Thoracic aorta (tissue), 2 donors: ENCODE data around the gene IGFL4. TPM values are rescaled to one million over a fixed set of nuclear protein-coding genes. Genes with fewer than 3 reads are reported as not detected.

Source experiments
- ATAC-seq: fragments of 150-250 bp; one replicate; pipeline ENCODE4 v1.8.0; 2017; ENCODE audit warnings: low read depth; ENCODE audit not compliant: insufficient number of reproducible peaks, low FRiP score
- DNase-seq: peaks from one replicate; pipeline ENCODE4 v3.0.0-alpha.2; 2020; ENCODE audit warnings: low spot score
- H3K27ac ChIP-seq, 2 donors: fragments of 200-600 bp; sonication (generic); 1 replicate in 1 of 2; 2 replicates in 1 of 2; pipeline ENCODE4 v1.5.1; 2016; ENCODE audit warnings: mild to moderate bottlenecking in 2 of 2, moderate library complexity in 2 of 2
- H3K27me3 ChIP-seq: fragments of 200-600 bp; sonication (generic); replicated peaks from 2 replicates; pipeline ENCODE4 v1.6.0; 2016; ENCODE audit warnings: mild to moderate bottlenecking; ENCODE audit not compliant: insufficient read depth
- H3K36me3 ChIP-seq: fragments of 200-600 bp; sonication (generic); one replicate; pipeline ENCODE4 v1.5.1; 2016
- H3K4me1 ChIP-seq, 2 donors: fragments of 200-600 bp; sonication (generic); 1 replicate in 1 of 2; 2 replicates in 1 of 2; pipeline versions ENCODE4 v1.5.1 to v1.6.0; 2016; ENCODE audit warnings: low read depth in 2 of 2, mild to moderate bottlenecking in 1 of 2; ENCODE audit not compliant: control insufficient read depth in 1 of 2
- H3K4me3 ChIP-seq: fragments of 200-600 bp; sonication (generic); 2 replicates; pipeline ENCODE4 v1.5.1; 2016; ENCODE audit warnings: mild to moderate bottlenecking
- H3K9me3 ChIP-seq: fragments of 200-600 bp; sonication (generic); 2 replicates; pipeline ENCODE4 v1.5.1; 2016
- CTCF ChIP-seq: fragments of 200-600 bp; sonication (generic); IDR thresholded peaks from one replicate; pipeline ENCODE4 v1.5.1; 2019; ENCODE audit warnings: antibody characterized with exemption
- total RNA-seq, 2 donors: library from RNA; depleted of rRNA; stranded (reverse); fragments of >200 nt; gene quantifications; one replicate each; pipeline versions ENCODE4 v1.1.0 to v1.2.3, GENCODE V29; 2016

The IGFL4 gene
- total RNA-seq, 2 donors from 2014 or later = not detected

DNA sequence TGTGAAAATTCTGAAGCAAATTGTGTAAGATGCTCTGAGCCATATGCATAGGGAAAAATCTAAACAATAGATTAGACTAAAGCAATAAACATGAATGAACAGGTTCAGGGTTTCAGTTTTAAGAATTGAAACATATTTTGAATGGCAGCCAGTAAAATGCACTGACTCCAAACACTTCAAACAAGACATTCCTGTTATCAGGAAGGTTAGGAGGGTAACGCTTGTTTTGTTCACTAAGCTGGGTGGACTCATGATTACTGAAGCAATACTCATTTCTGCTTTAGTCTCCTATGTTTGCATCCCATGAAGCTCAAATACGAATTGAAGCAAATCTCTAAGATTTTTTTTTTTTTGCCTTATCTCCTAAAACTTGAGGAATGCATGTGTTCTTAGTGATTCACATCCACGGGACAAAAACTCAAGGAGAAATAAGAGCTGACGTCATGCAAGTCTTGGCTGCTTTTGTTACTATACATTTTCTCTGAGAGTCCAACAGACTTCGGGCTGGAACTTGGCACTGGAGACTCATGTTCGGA is 29.1 kb upstream of the IGFL4 start:
- TF ChIP-seq CTCF = no peak
- no peaks in the 10 kb centered on the region for H3K4me1 ChIP-seq
- H3K36me3 ChIP-seq = no peaks in the 10 kb centered on the region
- DNase-seq = no peak
- H3K9me3 ChIP-seq = no peaks in the 10 kb centered on the region
- H3K27ac ChIP-seq = no peak overlapping the region
- peaks cover 3% of the 10 kb centered on the region for H3K27me3 ChIP-seq
- H3K4me3 ChIP-seq = no peak overlapping the region
- ATAC-seq = no peak

GRCh38 chr19:46068345-46069258 is 27.8 kb upstream of the IGFL4 start:
- Histone ChIP-seq H3K4me3 (no peak overlapping the region), H3K4me1 (no peaks in the 10 kb centered on the region), H3K9me3 (no peaks in the 10 kb centered on the region), H3K27ac (no peak overlapping the region), H3K27me3 (peaks cover 3% of the 10 kb centered on the region), H3K36me3 (no peaks in the 10 kb centered on the region)
- DNase-seq (no peak), ATAC-seq (no peak)
- no peak for TF ChIP-seq CTCF

DNA sequence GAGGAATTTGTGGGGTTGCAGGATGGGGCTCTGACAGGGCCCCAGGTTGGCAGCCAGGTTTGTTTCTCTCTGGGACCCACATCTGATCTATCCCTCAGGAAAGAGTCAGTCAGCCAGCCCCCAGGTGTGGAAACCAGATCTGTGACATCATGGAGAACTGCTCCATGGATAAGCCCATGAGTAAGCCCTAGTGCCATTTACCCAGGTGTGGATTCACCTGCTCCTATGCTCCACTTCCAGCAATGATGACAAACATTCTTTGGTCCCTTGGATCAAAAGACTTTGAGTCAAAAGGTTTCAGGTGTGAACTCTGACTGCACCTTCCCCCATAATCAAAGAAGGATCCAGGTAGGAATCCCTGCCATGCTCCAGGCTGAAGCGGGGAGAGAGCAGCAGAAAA is 26.9 kb upstream of the IGFL4 start:
- Histone ChIP-seq H3K27ac (no peak overlapping the region), H3K27me3 (peaks cover 3% of the 10 kb centered on the region), H3K4me1 (no peaks in the 10 kb centered on the region), H3K9me3 (no peaks in the 10 kb centered on the region), H3K36me3 (no peaks in the 10 kb centered on the region), H3K4me3 (no peak overlapping the region)
- ATAC-seq = no peak
- no peak for DNase-seq
- no peak for TF ChIP-seq CTCF

DNA sequence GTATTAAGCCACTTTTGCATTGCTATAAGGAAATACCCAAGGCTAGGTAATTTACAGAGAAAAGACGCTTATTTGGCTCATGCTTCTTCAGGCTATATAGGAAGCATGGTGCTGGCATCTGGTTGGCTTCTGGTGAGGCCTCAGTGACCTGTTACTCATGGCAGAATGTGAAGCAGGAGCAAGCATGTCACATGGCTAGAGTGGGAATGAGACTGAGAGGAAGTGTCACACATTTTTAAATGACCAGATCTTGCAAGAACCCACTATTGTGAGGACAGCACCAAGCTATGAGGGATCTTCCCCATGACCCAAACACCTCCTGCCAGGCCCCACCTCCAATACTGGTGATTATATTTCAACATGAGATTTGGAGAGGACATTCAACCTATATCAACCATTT is 25.7 kb upstream of the IGFL4 start:
- H3K27me3 ChIP-seq = peaks cover 3% of the 10 kb centered on the region

More for the DNA sequence above, 25.7 kb upstream of the IGFL4 start:
- Histone ChIP-seq H3K4me3 (no peak overlapping the region), H3K36me3 (no peaks in the 10 kb centered on the region), H3K27ac (no peak overlapping the region), H3K4me1 (no peaks in the 10 kb centered on the region), H3K9me3 (no peaks in the 10 kb centered on the region)
- ATAC-seq (no peak), DNase-seq (no peak)
- no peak for TF ChIP-seq CTCF
